ENCODE measurements around the gene CCDC9.

The CCDC9 gene

DNA sequence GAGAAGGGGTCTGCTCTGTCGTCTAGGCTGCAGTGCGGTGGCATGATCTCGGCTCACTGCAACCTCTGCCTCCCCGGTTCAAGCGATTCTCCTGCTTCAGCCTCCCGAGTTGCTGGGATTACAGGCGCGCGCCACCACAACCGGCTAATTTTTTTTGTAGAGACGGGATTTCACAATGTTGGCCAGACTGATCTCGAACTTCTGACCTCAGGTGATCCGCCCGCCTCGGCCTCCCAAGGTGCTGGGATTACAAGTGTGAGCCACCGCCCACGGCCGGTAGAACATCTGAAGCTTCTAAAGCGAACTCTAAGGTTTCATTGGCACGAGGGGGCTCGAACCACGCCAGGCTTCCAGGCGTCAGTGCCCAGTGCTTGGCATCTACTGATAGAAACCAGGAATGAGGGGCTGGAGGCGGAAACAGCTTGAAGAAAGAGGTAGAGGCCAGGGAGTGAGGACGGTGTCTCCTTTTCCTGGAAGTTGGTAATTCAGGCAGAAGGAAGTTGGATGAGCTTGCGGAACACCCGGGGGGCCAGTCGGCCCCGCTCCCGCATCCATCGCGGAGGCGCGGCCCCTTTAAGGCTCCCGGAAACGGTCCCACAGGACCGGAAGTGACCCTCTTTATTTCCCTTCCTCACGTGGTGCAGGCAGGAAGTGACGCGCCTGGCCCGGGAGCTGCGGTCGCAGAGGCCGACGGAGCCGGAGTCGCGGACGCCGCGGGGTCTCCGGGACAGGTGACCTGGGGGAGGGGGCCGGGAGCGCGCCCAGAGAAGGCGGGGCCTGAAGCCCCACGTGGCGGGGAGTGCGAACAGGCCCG, at the start of gene CCDC9:
Gene CCDC9 (plus strand): TSS at position 647 of the 814 bp plus-strand sequence. CDS start 1,876 bp downstream, outside the sequence.
- DNase-seq = peak in 1 of 2 experiments; percentile 71

DNA sequence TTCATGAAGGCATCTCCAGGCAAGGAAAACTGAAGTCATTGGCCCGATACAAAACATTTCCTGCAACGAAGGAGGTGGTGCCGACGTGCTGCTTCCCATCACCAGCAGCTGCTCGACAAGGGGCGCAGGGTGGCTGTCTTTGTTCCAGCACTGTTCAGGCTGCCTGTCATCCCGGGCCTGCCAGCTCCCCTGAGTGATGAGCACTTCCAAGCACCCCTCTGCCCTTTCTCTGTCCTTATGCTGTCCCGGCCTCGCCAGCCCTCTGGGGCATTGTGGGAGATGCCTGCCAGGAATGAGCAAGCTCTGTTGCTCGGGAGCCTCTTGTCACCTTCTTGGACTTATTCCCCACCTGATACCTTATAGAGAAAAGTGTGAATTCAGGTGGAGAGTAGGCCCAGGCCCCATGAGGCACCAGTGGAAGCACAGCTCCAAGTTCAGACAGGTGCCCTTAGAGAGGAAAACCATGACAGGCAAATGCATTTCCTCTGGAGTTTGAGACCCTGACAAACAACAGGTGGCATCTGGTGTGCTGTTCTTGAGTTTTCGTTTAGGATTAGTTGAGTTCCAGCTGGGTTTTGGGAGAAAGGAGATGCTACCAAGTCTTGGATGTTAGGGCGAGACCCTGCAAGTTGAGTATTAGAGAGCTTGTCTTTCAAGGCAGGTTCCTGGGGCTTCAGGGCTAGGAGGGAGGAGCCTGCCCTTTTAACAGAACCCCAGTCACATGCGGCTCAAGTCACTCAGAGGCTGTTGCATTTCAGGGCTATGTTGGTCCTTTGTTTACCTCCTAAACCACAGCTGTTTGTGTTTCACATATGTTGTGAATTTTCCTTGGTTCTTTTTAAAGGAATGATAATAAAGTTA, 46.8 kb upstream of the CCDC9 start:
- DNase-seq = no peak

DNA sequence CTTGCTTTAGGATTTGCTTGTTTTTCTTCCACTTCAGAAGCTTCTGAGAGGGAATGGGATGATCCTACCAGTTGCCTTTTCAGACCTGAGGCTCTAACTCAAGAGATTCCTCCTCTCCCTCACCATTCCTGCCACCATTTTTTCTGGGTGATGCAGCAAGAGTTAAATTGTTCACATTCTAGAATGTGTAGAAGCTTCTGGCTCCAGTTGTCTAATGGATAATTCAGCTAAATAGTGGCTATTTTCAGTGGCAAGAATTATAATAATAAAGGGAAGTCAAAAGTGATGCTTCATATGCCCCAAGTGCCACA, 46.2 kb upstream of the CCDC9 start:
- no peak for DNase-seq

DNA sequence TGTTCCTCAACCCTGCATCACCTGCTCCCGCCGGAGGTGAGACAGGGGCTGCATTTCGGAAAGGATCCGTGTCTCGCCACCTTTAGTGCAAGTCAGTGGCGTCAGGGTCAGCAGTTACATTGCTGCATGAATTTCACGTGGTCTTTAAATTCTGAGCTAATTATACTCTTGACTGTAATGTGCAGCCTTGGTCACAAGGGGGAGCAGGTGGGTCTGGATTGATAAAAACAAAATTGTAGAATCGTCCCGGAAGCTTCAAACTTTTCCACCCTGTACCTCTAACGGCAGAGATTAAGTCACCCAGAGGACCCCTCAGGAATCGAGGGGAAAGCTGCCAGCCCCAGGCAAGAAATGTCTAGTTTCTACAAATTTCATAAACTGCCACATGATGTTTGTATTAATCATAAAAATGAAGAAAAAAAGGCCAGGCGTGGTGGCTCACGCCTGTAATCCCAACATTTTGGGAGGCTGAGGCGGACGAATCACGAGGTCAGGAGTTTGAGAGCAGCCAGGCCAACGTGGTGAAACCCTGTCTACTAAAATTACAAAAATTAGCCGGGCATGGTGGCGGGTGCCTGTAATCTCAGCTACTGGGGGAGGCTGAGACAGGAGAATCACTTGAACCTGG, 45.5 kb upstream of the CCDC9 start:
- peak in 1 of 2 experiments; percentile 68 for DNase-seq

DNA sequence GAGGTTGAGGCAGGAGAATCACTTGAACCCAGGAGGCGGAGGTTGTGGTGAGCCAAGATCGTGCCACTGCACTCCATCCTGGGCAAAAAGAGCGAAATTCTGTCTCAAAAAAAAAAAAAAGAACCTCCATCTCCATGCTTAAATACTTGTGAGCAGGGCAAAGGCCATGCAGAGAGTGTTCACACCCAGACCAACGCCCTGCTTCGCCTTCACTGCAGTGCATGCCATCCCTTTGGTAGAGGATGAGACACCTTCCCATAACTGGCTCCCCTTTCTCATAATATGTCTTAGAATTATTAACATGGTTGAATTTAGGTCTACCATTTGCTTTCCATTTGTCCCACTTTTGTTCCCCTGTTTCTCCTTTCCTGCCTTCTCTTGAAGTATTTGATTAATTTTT, 40.7 kb upstream of the CCDC9 start:
- DNase-seq = no peak

DNA sequence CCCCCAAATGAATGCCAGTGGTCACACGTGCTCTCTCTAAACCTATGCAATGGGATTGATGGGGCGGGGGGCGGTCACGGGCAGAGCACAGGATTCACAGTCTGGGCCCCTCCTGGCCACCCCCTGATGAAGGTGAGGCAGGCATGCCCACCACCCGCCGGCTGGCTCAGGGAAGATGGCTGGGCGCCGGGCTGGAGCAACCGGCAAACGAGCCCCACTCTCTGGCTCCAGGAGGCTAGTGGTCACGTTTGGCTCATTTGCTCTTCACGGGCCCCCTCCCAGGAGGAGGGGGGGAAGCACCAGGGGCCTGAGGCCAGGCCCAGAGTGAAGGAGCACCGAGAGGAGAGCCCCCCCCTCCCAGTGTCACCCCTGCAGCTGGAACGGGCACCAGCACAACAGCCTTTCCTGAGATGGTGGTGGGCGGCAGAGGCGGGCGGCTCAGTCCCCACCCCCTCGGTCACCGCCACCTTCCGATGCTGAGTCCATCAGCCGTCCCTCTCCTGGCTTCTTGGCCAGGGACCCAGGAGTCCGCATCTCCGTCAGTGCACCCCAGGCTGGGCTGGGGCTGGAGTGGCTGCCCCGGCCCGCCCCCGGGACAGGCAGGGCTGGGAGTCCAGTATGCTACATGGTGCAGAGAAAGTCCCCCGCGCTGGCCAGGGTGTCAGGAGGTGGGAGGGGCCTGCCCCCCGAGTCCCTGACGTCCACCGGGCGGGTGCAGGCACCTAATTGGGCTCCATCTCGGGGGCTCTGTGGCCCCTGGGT, 35.1 kb upstream of the CCDC9 start:
- no peak for DNase-seq

DNA sequence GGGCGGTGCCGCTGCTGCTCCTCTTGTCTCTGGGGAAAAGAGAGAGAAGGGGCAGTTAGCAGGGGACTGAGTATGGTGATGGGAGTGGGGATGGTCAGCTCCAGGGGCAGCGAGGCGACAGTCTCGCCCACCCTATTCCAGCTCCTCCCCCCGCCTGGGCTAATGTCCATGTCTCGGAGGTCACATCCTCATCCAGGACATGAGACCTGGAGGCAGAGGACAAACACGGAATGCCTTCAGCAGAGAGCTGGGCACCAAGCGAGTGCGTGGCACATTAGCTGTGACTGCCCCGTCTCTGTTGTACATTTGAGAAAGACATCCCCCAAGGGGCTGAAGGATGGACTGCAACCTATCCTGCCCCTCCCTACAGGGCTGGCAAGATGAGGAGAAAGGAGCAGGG, 34.4 kb upstream of the CCDC9 start:
- no peak for DNase-seq

DNA sequence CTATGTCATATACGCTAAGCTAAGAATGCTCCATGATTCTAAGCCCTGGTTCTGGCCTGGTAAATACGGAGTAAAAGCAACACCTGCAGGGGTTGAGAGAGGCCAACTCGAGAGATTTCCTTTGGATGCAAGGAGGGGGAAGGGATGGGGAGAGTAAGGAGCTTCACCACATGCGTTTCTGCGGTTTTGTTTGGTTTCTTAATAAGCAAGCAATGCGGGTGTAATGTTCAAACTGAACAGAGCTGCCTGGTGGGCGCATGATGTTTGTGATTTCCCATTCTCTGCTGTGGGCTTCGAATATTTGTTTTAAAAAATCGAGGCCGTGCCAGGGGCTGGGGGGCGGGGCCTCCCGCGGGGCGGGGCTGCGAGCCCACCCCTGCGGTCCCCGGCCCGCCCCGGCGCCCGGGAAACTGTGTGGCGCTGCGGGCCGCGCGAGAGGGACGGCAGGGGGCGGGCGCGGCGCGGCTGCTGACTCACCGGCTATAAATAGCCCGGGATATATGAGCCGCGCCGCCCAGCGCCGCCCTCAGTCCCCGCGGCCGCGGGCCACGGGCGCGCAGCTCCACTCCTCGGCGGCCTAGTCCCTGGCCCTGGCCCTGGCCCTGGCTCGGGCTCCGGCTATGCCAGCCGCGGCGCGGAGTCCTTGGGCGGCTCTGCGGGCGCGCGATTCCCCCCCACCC, 30.4 kb upstream of the CCDC9 start:
- peak in 1 of 2 experiments; percentile 41 for DNase-seq

DNA sequence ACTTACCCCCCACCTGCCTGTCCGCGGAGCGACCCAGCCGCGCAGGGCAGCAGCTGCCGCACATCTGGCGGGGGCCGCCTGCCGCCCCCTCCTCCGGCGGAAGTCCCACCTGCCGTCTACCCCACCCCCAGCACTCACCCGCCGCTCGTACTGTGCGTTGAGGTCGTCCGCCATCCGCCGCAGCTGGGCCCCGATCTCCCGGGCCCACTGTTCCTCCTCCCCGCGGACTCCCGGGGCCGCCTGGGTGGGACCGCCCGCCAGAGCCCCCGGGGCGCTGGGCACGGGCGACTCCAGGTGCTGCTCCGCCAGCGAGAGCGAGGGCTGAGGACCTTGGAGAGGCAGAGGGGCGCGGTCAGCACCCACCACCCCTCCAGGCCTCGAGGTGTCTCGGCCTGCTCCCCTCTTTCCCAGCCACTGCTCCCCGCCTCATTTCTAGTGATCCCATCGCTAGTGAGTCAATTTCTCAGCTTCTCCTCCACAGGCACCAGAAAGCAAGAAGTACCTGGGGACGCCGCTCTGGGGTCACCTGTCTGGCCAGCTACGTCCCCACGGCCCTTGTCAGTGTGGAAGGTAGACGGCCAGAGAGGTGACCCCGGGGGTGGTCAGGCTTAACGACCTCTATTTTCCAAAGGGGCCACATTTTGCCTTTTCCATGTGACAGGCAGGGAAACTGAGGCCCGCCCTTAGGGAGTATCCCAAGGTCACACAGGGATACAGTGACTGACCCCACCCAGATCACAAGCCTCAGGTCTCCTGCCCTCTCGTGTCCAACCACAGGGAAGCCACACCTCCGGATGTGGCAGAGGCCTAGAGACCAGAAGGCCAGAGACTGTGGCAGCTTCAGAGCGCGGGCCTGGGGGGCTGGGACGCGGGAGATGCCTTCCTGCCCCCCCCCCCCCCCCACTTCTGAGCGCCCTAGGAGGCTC, 29.6 kb upstream of the CCDC9 start:
- DNase-seq = no peak

DNA sequence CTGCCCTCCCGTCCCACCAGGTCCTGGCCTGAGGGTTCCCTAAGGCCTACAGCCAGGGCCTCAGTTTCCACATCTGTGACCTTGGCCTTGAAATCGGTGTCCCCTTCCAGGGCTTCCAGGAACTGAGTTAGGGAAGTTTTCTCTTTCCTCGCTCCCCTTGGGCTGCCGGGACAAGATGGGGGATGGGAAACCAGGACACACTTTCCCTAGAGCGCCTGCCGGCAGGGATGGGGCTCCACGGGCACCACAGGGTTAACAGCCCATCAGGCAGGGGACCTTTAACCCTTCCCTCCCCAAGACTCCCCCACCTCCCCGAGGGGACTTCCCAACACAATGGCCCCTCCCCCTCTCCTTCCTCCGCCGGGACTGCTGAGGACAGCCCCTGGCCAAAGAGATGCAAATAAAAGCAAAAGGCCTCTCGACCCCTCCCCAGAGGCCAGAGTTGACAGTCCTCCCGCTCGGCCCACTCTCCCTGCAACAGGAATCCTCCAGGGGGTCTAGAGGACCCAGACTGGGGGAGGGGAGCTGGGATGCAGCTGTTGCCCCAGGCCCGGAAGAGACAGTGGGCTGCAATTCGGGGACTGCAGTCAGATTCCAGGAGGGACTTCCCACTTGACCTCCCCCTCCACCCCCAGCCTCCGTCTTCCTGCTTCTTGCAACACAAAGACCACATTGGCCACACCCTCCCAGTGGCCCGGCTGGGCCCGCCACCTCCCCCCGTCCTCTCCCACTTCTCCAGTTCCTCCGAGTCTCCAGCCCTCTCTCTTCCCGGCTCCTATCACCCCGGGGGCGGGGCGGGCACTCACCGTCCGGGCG, 28.8 kb upstream of the CCDC9 start:
- no peak for DNase-seq

DNA sequence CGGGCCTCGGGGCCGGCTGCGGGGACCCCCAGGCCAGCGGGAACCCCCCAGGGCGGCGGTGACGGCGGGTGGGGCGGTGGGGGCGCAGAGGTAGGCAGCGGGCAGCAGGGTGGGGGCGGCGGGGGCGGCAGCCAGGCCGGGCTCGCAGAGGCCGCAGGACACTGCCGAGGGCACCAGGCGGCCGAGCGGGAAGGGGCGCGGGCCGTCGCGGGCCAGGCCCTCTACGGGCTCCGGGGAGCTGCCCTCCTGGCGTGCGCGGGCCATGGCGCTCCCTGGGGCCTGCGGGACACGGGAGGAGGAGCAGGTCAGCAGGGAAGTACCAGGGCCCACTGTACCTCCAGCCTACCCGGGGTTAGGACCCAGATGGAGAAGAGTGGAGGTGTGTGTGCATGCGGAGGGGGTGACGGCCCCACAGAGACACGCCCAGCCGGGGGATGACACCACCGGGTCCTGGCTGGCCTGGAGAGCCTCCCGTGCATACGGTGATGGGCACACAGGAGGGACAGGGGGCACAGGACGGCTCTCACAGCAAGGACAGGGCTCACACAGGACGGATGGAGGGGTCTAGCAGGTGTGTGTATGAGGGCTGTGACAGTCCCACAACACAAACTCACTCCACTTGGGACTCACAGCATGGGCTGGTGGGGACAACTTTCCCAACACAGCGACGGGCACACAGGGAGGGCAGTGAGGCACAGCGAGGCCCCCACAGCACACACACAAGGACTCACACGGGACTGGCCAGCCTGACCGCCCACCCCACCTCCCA, 28.0 kb upstream of the CCDC9 start:
- DNase-seq = no peak

DNA sequence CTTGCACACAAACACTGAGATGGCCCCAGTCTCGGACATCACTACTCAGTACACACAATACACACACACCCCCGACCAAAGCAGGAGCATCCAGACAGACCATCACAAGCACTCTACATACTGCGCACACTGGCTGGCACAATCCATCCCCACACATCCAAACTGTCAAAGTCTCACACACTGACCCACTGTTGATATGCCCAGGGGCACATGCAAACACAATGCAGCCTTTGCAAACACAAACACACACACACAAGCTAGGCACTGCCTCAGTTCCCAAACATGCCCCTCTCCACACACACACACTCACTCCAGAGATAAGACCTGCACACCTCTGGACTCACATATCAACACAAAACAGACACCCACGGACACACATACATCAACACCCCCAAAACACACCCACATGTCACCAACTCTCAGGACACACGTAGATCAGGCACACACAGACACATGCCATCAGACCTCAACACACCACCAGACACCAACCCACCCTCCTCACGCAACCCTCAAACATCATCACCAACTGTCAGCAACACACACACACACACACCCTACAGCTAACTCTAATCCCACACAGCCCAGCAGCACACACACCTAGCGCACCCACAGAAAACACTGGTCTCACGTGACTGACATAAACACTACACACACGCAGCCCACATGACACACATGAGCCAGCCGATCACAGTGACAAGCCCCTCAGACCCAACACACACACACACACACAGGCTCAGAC, 27.2 kb upstream of the CCDC9 start:
- peak in 1 of 2 experiments; percentile 5 for DNase-seq

DNA sequence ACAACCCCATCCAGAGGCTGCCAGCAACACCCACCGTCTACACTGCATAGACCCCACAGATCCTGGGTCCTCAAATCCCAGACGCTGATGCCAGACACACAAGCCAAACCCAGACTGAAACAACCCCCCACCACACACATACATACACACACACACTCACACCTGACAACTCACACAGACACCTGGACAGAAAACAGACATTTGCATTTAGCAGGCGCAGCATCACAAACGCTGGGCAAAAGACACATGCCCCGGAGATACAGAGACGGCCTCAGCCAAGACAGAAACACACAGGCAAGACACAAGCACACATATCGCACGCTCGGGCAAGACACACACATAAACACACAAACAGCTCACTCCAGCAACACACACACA, 26.7 kb upstream of the CCDC9 start:
- DNase-seq = no peak

DNA sequence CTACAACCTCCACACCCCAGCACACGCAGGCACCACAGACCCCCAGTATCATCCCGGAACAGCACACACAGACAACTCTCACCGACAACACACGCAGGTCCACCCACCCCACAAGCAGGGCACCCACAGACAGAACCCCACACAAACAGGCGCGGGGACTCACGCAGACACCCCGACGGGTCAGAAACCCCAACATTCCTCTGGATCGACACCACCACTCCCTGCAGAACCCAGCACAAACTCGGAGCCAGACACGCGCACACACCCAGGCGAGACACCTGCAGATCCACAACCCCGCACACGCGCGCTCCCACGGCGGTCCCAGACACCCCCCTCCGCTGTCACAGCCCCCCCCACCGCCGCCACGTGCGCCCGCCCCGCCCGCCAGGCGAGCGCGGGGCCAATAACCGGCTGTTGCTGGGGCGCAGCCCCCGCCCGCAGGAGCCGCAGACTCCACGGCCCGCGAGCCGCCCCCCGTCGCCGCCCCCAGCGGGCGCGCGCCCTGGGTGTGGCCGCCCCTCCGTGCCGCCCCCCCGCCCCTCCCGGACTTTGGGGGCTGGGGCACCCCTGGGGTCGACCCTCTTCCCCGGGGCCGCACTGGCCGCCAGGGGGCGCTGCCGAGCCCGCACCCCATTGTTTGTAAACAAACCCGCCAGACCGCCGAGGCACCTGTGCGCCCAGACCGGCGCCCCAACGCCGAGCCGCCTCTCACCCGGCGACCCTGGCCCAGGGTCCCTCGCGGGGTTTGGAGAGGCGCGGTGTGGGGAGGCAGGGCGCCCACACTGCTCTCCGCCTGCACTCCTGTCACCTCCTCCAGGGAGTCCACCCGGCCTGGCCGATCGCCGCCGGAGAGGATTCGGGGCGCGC, 26.0 kb upstream of the CCDC9 start:
- DNase-seq = no peak

DNA sequence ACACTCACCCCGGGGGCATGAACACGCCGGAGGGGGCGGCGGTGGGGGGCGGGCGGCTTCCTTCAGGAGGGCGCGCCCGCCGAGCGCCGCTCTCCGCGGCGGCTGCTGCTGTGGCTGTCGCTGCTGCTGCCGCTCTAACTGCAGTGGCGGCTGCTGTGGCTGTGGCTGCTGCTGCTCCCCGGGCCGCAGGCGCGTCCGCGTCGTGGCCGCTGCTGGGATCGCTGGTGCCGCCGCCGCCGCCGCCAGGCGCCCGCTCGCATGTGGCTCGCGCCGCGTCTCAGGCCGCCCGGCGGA, 25.5 kb upstream of the CCDC9 start, which contains the start of gene BBC3:
Gene BBC3 (minus strand): TSS at position 279 of the 294 bp plus-strand sequence. CDS start 2,768 bp downstream, outside the sequence.
- no peak for DNase-seq

DNA sequence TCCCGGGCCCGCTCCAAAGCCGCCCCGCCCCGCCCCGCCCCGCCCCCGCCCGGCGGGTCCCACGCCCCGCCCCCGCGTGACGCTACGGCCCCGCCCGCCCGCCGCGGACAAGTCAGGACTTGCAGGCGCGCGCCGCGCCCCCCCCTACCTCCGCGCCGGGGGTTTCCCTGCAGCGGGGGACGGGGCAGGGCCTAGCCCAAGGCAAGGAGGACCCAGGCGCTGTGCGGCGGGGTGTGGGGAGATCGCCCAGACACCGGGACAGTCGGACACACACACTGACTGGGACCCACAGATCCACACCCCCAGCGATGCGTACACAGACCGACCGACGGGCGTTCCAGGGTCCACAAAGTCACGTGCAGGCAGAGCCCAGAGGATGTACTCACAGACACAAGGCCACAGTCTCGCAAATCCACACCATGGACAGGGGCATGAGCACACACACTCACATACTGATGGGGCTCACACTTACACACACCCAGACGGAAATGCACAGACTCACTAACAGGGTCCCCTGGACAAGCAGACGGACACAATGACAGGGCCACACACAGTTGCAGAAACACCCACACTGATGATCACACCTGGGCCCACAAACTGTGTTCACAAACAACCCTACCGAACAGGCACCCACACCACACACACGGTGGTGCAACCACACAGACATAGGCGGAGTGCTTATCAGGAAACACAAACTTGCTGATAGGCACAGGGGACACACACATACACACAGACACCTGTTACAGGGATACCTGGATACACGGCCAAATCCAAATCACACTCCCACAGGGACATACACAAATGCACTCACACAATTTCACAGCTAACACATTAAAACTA, 24.9 kb upstream of the CCDC9 start:
- peak in 1 of 2 experiments; percentile 6 for DNase-seq
